ENCODE data around the gene GAGE10. TPM values are rescaled to one million over a fixed set of nuclear protein-coding genes. Genes with fewer than 3 reads are reported as not detected.

Gene GAGE10, protein sequence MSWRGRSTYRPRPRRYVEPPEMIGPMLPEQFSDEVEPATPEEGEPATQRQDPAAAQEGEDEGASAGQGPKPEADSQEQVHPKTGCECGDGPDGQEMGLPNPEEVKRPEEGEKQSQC
- total RNA-seq (2022; extraction: Qiagen RNA extraction; ENCODE audit: low read depth) = not detected in 5 replicates

DNA sequence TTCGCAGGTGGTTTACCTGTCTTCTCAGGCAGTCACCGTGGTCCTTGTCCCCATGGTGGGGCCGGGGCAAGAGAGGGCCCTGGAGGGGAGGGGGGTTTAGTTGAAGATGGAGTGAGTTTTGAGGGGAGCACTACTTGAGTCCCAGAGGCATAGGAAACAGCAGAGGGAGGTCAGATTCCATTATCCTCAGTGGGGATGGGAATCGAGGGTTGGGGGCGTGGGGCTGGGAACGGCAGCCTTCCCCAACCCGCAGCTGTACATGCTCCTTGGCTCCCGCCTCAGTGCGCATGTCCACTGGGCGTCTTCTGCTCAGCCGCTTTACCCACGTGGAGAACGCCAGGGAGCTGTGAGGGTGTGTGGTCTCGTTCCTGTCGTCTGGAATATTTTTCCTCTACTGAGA, at the start of gene GAGE10:
TSS of gene GAGE10 (plus strand) at position 301 of the 400 bp plus-strand sequence. CDS start 1,214 bp downstream, outside the sequence.

DNA sequence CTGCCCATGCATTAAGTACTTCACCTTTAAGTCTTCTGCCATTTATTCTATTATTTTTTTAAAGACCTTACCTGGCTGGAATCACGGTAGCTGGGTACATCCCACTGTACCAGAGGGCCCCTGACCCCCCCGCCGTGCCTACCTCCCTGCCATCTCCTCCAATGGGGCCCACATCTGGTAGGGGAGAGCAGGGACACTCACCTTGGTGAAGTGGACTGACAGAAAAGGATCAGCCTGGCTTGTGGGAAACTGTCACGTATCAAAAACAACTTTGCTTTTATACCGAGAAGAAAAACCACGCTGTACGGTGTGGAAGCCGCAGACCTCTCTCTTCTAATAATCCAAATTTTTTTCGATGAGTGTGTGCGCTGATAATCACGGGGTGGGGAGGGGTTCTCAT, 39.0 kb upstream of the GAGE10 start, which contains the start of gene FOXP3:
TSS of gene FOXP3 (minus strand) at position 251 of the 400 bp plus-strand sequence. CDS start 6,205 bp downstream, outside the sequence.

DNA sequence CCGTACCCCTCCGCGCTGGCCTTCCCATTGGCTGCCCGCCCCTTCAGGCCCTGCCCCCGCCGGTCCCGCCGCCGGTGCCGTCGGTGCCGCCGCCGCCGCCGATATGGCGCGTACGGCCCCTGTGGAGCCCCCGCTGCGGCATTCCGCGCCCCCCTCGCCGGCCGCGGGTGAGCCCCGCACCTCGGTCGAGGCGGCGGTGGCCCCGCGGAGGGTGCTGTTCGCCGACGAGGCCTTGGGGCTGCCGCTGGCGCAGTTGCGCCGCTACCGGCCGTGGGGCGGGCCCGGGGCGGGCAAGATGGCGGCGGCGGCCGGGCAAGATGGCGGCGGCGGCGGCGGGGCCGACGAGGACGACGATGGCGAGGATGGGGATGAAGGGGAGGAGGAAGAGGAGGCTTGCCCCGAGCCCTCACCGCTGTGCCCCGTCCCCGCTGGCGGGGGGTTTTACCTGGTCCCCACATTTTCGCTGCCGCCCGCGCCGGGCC, 33.6 kb upstream of the GAGE10 start, which contains the start of gene PPP1R3F:
TSS of gene PPP1R3F (plus strand) at position 27 of the 482 bp plus-strand sequence. CDS start at position 104, 77 bp downstream.

DNA sequence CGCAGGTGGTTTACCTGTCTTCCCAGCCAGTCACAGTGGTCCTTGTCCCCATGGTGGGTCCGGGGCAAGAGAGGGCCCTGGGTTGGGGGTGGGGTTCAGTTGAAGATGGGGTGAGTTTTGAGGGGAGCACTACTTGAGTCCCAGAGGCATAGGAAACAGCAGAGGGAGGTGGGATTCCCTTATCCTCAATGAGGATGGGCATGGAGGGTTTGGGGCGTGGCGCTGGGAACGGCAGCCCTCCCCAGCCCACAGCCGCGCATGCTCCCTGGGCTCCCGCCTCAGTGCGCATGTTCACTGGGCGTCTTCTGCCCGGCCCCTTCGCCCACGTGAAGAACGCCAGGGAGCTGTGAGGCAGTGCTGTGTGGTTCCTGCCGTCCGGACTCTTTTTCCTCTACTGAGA, 18.3 kb downstream of the GAGE10 start, which contains the start of gene GAGE12J:
TSS of gene GAGE12J (plus strand) at position 301 of the 400 bp plus-strand sequence. CDS start 1,157 bp downstream, outside the sequence.

DNA sequence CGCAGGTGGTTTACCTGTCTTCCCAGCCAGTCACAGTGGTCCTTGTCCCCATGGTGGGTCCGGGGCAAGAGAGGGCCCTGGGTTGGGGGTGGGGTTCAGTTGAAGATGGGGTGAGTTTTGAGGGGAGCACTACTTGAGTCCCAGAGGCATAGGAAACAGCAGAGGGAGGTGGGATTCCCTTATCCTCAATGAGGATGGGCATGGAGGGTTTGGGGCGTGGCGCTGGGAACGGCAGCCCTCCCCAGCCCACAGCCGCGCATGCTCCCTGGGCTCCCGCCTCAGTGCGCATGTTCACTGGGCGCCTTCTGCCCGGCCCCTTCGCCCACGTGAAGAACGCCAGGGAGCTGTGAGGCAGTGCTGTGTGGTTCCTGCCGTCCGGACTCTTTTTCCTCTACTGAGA, 27.8 kb downstream of the GAGE10 start, which contains the start of gene GAGE13:
TSS of gene GAGE13 (plus strand) at position 301 of the 400 bp plus-strand sequence. CDS start 1,156 bp downstream, outside the sequence.

Other genes with a start within 250 kb of the GAGE10 start
- 2.7 to 4.6 TPM (median 3.9 TPM) in 5 replicates for gene CCDC120, start 244.6 kb upstream of the GAGE10 start, total RNA-seq (2022; extraction: Qiagen RNA extraction; ENCODE audit: low read depth)
- 38.4 to 47.1 TPM (median 41.9 TPM) in 5 replicates for gene PRAF2, start 229.6 kb upstream of the GAGE10 start, total RNA-seq (2022; extraction: Qiagen RNA extraction; ENCODE audit: low read depth)
- gene WDR45, start 223.8 kb upstream of the GAGE10 start, total RNA-seq (2022; extraction: Qiagen RNA extraction; ENCODE audit: low read depth) = 52.8 to 63.0 TPM (median 58.4 TPM) in 5 replicates
- gene GPKOW, start 179.9 kb upstream of the GAGE10 start, total RNA-seq (2022; extraction: Qiagen RNA extraction; ENCODE audit: low read depth) = 21.5 to 26.5 TPM (median 24.5 TPM) in 5 replicates
- 1.8 to 3.5 TPM (median 3.0 TPM) in 5 replicates for gene MAGIX, start 140.9 kb upstream of the GAGE10 start, total RNA-seq (2022; extraction: Qiagen RNA extraction; ENCODE audit: low read depth)
- gene PLP2, start 131.7 kb upstream of the GAGE10 start, total RNA-seq (2022; extraction: Qiagen RNA extraction; ENCODE audit: low read depth) = 328 to 431 TPM (median 410 TPM) in 5 replicates
- gene PRICKLE3, start 117.3 kb upstream of the GAGE10 start, total RNA-seq (2022; extraction: Qiagen RNA extraction; ENCODE audit: low read depth) = 17.1 to 22.4 TPM (median 20.3 TPM) in 5 replicates
- 2.6 to 3.4 TPM (median 3.1 TPM) in 5 replicates for gene SYP, start 103.5 kb upstream of the GAGE10 start, total RNA-seq (2022; extraction: Qiagen RNA extraction; ENCODE audit: low read depth)
- gene CACNA1F, start 70.3 kb upstream of the GAGE10 start, total RNA-seq (2022; extraction: Qiagen RNA extraction; ENCODE audit: low read depth) = not detected in 5 replicates
- gene CCDC22, start 68.2 kb upstream of the GAGE10 start, total RNA-seq (2022; extraction: Qiagen RNA extraction; ENCODE audit: low read depth) = 13.1 to 17.2 TPM (median 16.1 TPM) in 5 replicates
- 0.10 to 0.21 TPM (median 0.12 TPM) in 5 replicates for gene FOXP3, start 38.9 kb upstream of the GAGE10 start, total RNA-seq (2022; extraction: Qiagen RNA extraction; ENCODE audit: low read depth)
- 2.2 to 3.7 TPM (median 2.6 TPM) in 5 replicates for gene PPP1R3F, start 33.9 kb upstream of the GAGE10 start, total RNA-seq (2022; extraction: Qiagen RNA extraction; ENCODE audit: low read depth)
- not detected in 5 replicates for gene GAGE12J, start 18.4 kb downstream of the GAGE10 start, total RNA-seq (2022; extraction: Qiagen RNA extraction; ENCODE audit: low read depth)
- gene GAGE13, start 27.9 kb downstream of the GAGE10 start, total RNA-seq (2022; extraction: Qiagen RNA extraction; ENCODE audit: low read depth) = not detected in 5 replicates
- not detected in 5 replicates for gene GAGE12C, start 228.5 kb downstream of the GAGE10 start, total RNA-seq (2022; extraction: Qiagen RNA extraction; ENCODE audit: low read depth)
- not detected in 5 replicates for gene GAGE12D, start 238.1 kb downstream of the GAGE10 start, total RNA-seq (2022; extraction: Qiagen RNA extraction; ENCODE audit: low read depth)
- gene GAGE12E, start 247.6 kb downstream of the GAGE10 start, total RNA-seq (2022; extraction: Qiagen RNA extraction; ENCODE audit: low read depth) = not detected in 5 replicates

Measured in A549 treated with DMSO at 1 μM for 4 hours (cell line).